Effector memory CD4-positive, alpha-beta T cell (primary cell): ENCODE measurements around the gene NTN1.

Experiments
- DNase-seq, 3 donors: peaks; one replicate each; pipeline ENCODE4 v3.0.0-alpha.2; 2020
- H3K27ac ChIP-seq: 2 replicates; pipeline ENCODE4 v1.7.0; 2013; ENCODE audit warnings: mild to moderate bottlenecking, low read length, moderate library complexity; ENCODE audit not compliant: insufficient read depth, poor library complexity, severe bottlenecking
- H3K27me3 ChIP-seq: replicated peaks from 2 replicates; pipeline ENCODE4 v1.7.0; 2013; ENCODE audit warnings: mild to moderate bottlenecking, low read length; ENCODE audit not compliant: insufficient read depth, control insufficient read depth, poor library complexity, severe bottlenecking
- H3K36me3 ChIP-seq: 2 replicates; pipeline ENCODE4 v1.7.0; 2013; ENCODE audit warnings: mild to moderate bottlenecking, low read length, moderate library complexity; ENCODE audit not compliant: control insufficient read depth, insufficient read depth
- H3K4me1 ChIP-seq: 2 replicates; pipeline ENCODE4 v1.7.0; 2013; ENCODE audit warnings: low read length, mild to moderate bottlenecking; ENCODE audit not compliant: control insufficient read depth, insufficient read depth, poor library complexity, severe bottlenecking
- H3K4me3 ChIP-seq: 2 replicates; pipeline ENCODE4 v1.7.0; 2013; ENCODE audit warnings: low read length, low read depth, mild to moderate bottlenecking; ENCODE audit not compliant: insufficient read depth, poor library complexity, severe bottlenecking
- H3K9me3 ChIP-seq: 2 replicates; pipeline ENCODE4 v1.7.0; 2013; ENCODE audit warnings: mild to moderate bottlenecking, low read length, moderate library complexity; ENCODE audit not compliant: control insufficient read depth

Gene NTN1

DNA sequence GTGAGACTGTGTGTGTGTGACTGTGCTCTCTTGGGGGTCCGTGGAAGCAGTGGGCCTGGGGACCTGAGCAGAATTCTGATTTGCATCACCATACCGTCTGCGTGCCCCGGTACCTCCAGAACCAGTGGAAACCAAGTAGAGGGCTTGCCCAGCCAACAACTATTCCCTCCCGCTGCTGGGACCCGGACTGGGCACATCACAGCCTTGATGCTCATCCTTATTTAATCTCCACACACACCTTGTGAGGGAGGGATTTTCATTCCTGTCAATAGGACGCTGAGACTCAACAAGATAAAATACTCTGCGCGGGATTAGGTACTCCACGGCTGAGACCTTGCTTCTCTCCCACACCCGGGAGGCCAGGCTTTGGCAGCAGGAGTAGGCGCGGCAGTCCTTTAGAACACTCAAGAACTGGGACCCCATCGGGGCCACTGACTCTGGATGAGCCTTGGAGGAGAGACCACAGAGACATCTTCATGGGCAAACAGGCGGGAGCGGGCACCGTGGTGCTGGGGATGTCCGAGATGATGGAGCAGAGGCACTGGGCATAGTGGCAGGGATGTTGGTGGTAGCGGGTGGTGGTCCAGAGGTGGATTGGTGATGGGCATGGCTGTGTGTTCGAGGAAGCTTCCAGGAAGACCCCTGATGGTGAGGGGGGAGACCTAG lies 208.0 kb downstream of the NTN1 start:
- Histone ChIP-seq H3K27ac (no peak overlapping the region), H3K4me1 (peaks cover 16% of the 10 kb centered on the region), H3K9me3 (no peaks in the 10 kb centered on the region), H3K27me3 (no peaks in the 10 kb centered on the region), H3K36me3 (no peaks in the 10 kb centered on the region), H3K4me3 (no peak overlapping the region)
- DNase-seq, result no peak

- peaks cover 16% of the 10 kb centered on the region for H3K4me1 ChIP-seq
- H3K27me3 ChIP-seq, result no peaks in the 10 kb centered on the region
- no peak for DNase-seq
- H3K36me3 ChIP-seq, result no peaks in the 10 kb centered on the region
- H3K9me3 ChIP-seq, result no peaks in the 10 kb centered on the region
- H3K4me3 ChIP-seq, result no peak overlapping the region
- no peak overlapping the region for H3K27ac ChIP-seq
Observed at GRCh38 chr17:9229826-9230201, 208.5 kb downstream of the NTN1 start.

- no peaks in the 10 kb centered on the region for H3K9me3 ChIP-seq
- peaks cover 16% of the 10 kb centered on the region for H3K4me1 ChIP-seq
- H3K36me3 ChIP-seq, result no peaks in the 10 kb centered on the region
- no peak for DNase-seq
- no peak overlapping the region for H3K4me3 ChIP-seq
- no peak overlapping the region for H3K27ac ChIP-seq
- no peaks in the 10 kb centered on the region for H3K27me3 ChIP-seq
Observed at GRCh38 chr17:9230346-9230745, 209.0 kb downstream of the NTN1 start.

- Histone ChIP-seq H3K27me3 (no peaks in the 10 kb centered on the region), H3K36me3 (no peaks in the 10 kb centered on the region), H3K4me3 (no peak overlapping the region), H3K4me1 (peaks cover 12% of the 10 kb centered on the region), H3K9me3 (no peaks in the 10 kb centered on the region), H3K27ac (no peak overlapping the region)
- DNase-seq, result no peak
Observed at GRCh38 chr17:9230861-9231260, 209.6 kb downstream of the NTN1 start.

GRCh38 chr17:9231449-9232154 lies 210.3 kb downstream of the NTN1 start:
- H3K4me1 ChIP-seq, result peaks cover 4% of the 10 kb centered on the region
- no peak overlapping the region for H3K27ac ChIP-seq
- no peaks in the 10 kb centered on the region for H3K27me3 ChIP-seq
- no peak overlapping the region for H3K4me3 ChIP-seq
- DNase-seq, result no peak
- no peaks in the 10 kb centered on the region for H3K9me3 ChIP-seq
- no peaks in the 10 kb centered on the region for H3K36me3 ChIP-seq

DNA sequence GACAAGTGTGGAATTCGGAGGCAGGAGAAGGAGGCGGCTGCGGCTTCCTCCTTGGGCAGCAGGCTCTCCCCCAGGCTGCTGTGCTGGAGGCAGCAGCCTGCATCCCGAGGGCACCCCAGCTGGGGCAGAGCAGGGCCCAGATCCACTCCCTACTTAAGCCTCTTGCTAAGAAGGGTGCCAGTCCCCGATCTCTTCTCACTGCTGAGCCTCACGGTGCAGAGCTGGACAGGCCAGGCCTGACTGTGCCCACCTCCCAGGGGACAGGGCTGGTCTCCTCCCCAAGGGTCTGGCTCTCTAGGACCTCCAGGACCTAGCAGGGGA lies 210.8 kb downstream of the NTN1 start:
- no peaks in the 10 kb centered on the region for H3K36me3 ChIP-seq
- H3K27me3 ChIP-seq, result no peaks in the 10 kb centered on the region
- H3K4me3 ChIP-seq, result no peak overlapping the region
- DNase-seq, result no peak
- H3K4me1 ChIP-seq, result no peaks in the 10 kb centered on the region
- H3K27ac ChIP-seq, result no peak overlapping the region
- H3K9me3 ChIP-seq, result no peaks in the 10 kb centered on the region

- no peak overlapping the region for H3K4me3 ChIP-seq
- no peaks in the 10 kb centered on the region for H3K9me3 ChIP-seq
- no peaks in the 10 kb centered on the region for H3K36me3 ChIP-seq
- H3K27me3 ChIP-seq, result no peaks in the 10 kb centered on the region
- no peaks in the 10 kb centered on the region for H3K4me1 ChIP-seq
- no peak for DNase-seq
- no peak overlapping the region for H3K27ac ChIP-seq
Observed at GRCh38 chr17:9232591-9233270, 211.4 kb downstream of the NTN1 start.

DNA sequence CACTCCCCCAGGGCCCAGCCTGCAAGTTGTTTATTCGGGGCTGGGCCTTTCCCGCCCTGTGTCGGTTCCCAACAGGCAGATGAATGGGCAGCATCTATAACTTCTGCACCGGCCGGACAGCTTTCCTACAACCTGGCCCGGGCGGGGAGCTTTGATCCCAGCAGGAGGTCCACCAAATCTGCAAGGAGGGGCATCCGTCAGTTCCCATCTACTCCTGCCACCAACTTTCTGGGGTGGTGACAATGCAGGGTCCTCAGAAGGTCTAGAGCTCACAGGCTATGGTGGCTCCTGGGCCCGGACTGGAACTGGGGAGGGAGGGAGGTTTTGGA lies 211.9 kb downstream of the NTN1 start:
- no peaks in the 10 kb centered on the region for H3K27me3 ChIP-seq
- H3K27ac ChIP-seq, result no peak overlapping the region
- H3K4me1 ChIP-seq, result no peaks in the 10 kb centered on the region
- no peak for DNase-seq
- no peak overlapping the region for H3K4me3 ChIP-seq
- no peaks in the 10 kb centered on the region for H3K9me3 ChIP-seq
- no peaks in the 10 kb centered on the region for H3K36me3 ChIP-seq

DNA sequence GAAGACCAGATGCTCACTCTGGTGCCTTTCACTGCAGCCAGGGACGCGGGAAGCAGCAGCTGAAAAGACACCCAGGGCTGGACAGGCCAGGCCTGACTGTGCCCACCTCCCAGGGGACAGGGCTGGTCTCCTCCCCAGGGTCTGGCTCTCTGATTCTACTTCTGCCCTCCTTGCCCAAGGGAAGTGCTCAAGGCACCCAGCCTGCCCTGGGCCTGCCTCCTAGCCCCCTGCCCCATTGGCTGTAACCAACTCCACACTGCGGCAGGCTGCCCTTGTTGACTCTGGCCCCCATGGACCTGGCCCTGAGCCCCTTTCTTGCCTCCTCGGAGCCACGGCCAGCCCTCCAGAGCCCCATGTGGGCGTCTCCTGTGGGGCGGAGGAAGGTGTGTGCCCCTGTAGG lies 212.5 kb downstream of the NTN1 start:
- no peak overlapping the region for H3K27ac ChIP-seq
- H3K9me3 ChIP-seq, result no peaks in the 10 kb centered on the region
- H3K4me3 ChIP-seq, result no peak overlapping the region
- H3K27me3 ChIP-seq, result no peaks in the 10 kb centered on the region
- no peaks in the 10 kb centered on the region for H3K36me3 ChIP-seq
- H3K4me1 ChIP-seq, result peaks cover 1% of the 10 kb centered on the region
- no peak for DNase-seq

DNA sequence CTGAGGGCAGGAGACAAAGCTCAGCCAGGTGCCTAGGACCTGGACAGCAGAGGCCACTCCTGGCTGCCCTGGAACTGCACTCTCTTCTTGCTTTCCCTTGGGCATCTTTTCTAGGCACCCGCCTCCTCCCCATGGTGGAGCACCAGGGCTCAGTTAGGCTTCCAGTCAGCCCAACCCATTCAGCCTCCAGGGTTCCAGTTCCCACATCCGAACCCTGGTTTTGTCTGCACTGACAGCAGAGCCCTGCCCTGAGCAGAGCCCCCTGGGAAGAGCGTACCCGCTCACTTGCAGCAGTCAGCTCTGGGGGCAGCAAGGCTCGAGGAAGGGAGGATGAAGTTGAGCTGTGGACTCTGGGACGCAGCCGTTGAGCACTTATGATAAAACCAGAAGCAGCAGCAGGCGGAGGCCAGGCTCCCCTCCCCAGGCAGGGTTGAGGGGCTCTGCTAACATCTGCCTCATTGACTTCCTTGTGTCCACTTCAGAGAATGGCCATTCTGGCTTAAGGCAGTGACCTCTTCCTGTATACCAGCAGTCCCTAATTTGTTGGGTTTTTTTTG lies 213.2 kb downstream of the NTN1 start:
- Histone ChIP-seq H3K9me3 (no peaks in the 10 kb centered on the region), H3K36me3 (no peaks in the 10 kb centered on the region), H3K27ac (no peak overlapping the region), H3K27me3 (no peaks in the 10 kb centered on the region), H3K4me3 (no peak overlapping the region), H3K4me1 (peaks cover 8% of the 10 kb centered on the region)
- no peak for DNase-seq
